ENCODE data around the gene AHCYL1. TPM values are rescaled to one million over a fixed set of nuclear protein-coding genes. Genes with fewer than 3 reads are reported as not detected.
A peak's percentile ranks its signal among the peaks of the same experiment; 100 is the strongest.

The AHCYL1 gene
- total RNA-seq, 1 donor from 2014 or later: 38.4 TPM

DNA sequence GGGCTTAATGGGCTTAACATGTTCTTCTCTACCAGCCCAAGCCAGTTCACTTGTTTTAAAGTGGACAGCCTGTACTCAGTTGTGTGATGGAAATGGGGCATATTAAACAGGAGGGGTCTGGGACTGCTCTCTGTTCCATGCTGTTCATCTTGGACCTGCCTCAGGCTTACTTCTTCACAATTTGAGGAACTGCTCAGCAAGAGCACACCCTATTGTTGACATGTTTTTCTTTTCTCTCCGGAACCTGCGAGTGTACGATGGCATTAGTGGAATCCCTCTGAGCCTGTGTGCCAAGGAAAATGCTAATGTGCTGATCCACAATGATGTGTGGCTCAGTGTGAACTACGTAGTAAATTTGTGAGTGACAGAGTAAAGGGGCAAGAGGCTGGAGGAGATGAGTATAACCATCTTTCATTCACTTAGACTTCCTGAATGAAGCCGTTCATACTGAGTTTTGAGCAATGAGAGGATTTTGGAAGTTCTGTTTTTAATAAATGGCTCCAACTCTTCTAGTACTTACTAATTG, 6.9 kb downstream of the AHCYL1 start:
- intact Hi-C loops (cut with DNase I): no loop called here
- ATAC-seq (no peak), DNase-seq (ENCODE audit: missing footprints) (no peak)

DNA sequence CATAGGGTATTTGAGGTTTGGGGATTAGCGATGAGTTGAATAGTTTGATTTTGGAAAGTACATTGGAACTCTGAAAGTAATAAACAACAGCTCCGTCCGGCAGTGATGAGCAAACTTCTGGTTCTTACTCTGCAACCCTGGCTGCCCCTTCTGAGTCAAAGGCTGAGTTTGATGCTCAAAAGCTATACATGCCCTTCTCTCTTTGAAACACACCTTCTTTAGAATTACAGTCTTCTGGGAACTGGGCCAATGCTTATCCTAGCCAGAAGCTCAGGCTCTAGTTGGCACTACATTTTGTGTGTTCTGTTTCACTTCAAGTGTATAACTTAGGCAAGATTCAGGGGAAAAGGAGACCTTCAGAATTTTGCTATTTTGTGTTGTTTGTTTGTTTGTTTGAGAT, 9.3 kb downstream of the AHCYL1 start:
- DNase-seq (ENCODE audit: missing footprints): no peak
- ATAC-seq: no peak
- intact Hi-C loops (cut with DNase I): no loop called here

DNA sequence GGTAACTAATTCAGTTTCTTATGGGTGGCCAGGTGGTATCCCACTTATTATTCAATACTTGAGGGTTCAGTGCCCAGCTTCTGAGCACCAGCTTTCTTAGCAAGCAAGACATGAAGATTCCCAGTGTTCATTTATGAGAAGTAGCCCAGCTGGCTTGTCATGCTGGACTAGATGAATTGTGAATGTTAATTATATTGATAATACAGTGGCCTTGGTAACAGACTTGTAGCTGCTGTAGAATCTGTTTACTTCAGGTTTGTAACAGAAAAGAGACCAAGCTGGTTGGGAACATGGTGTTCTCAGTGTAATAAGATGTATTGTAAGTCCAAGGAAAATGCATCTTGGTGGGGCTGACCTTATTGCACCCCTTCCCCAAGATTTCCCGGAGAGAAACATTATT, 10.1 kb downstream of the AHCYL1 start:
- intact Hi-C loops (cut with DNase I): no loop called here
- ATAC-seq (no peak), DNase-seq (ENCODE audit: missing footprints) (no peak)

DNA sequence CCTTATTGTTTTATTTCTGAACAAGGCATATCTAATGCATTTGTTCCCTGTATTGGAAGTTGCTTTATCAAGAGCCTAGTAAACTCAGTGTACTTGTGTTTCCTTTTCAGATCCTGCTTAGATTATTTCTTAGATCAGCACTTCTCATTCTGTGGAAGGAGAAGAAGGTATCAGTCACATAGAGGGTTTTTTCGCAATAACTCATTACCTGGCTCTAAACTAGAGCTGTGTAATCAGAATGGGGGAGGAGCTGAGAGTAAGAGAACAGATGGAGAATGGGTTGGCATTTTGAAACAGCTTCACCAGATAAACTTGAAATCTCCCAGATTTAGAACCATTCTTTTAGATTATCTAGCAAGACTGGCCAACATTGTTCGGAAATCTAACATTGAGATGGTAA, 11.0 kb downstream of the AHCYL1 start:
- intact Hi-C loops (cut with DNase I): no loop called here
- no peak for DNase-seq (ENCODE audit: missing footprints)
- no peak for ATAC-seq

DNA sequence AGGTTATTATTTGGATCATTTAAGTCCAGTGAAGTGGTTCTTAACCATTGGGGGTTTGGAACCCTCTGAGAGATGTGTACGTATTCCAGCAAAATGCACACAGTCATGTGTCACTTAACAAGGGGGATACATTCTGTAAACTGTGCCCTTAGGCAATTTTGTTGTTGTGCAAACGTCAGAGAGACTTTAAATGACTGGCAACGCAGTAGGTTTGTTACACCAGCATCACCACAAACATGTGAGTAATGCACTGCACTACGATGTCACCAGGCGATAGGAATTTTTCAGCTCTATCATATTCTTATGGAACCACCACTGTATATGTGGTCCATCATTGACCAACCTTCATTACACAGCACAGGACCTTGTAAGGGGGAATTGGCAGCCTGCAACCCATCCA, 11.9 kb downstream of the AHCYL1 start:
- DNase-seq (ENCODE audit: missing footprints) (no peak), ATAC-seq (no peak)
- intact Hi-C loops (cut with DNase I): no loop called here

DNA sequence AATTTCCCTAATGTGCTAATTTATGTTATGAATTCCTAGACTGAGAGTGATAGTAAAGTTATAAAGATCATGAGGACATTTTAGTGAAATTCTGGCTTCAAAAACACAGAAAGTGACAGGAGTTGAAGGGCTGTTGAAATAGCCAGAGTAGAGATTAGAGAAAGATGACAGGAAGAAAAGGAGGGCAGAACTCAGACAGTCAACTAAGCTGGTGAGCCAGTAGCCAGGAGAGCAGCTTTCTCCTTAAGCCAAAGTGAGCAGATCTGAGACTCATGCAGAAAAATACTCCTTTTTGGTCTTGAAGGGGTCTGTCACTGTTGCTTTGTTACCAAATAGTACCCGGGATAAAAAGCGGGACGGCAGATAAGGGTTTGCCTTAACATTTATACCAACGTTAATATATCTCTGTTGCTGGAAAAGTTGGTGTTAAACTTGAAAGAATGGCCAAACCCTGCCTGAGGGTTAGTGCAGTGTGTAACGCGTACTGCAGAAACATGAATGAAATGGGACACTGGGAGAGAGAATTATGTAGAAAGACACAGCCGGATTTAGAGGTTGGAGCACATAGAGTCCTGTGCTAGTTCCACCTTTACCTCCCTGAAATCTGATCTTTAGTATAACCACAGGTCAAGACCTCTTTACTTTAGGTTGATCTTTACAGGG, 12.8 kb downstream of the AHCYL1 start:
- intact Hi-C loops (cut with DNase I): no loop called here
- no peak for ATAC-seq

DNA sequence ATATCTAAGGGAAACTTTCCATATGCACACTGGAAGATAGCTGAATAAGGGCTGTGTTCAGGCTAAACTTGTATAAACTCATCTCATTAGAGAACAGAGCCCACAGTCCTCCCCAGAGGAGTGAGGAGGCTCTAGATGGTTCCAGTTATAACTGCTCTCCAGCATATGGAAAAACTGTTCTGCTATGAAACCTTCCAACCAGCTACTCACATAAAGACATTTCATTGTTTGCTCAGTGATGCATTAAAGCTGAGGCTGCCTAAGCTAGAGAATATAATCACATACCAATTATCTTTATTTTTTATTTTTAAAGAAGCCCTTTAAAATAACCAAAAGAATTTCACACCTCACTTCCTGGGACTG, 13.3 kb downstream of the AHCYL1 start:
- ATAC-seq (no peak), DNase-seq (ENCODE audit: missing footprints) (no peak)
- intact Hi-C loops (cut with DNase I): no loop called here

More for the DNA sequence above, 12.8 kb downstream of the AHCYL1 start:
- DNase-seq (ENCODE audit: missing footprints): no peak

DNA sequence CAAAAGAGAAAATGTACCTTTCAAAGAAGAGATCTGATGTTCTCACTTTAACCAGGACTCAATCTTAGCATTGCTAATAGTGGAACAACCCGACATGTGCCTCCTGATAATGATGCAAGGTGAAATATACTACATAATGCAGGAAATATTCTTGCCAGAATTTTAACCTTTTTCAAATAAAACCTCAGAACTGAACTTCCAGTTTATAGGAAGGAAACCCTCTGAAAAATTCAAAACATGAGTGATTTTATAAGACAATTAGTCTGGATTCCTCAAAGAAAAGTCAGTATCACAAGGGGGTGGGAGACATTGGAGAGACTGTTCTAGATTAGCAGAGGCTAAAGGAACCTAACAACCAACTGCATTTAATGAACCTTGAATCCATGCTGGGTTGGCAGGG, 18.1 kb downstream of the AHCYL1 start:
- intact Hi-C loops (cut with DNase I): no loop called here

DNA sequence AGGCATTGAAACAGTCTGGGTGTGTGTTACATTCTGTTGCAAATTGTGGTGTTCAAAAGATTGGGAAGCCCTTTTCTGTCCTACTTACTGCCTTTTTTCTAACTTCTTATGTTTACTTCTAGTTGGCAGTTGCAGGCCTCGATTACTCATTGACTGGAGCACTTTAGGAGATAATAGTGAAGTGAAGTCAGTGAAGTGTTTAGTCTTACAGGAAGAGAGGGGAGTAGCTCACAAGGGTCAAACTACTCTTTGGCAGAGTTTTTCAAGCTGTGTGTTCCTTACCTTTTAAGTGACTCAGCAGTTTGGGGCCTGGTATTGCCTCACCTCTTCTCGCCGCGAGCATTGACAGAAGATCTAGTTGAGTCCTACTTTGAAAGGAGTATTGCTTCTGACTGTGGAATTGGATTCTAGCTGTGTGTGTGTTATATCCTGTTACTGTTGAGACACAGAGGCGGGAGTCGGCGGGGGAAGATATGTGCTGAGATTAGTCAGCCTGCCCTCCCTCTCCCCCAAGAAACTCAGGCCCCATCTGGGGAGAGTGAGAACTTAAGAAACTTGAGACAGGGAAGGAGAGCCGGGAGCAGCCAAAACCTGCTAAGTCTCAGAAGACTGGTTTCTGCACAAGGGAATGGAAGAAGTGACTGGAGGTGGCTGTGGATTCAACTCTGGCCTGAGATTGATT, 19.3 kb downstream of the AHCYL1 start:
- intact Hi-C loops (cut with DNase I): no loop called here

More for the DNA sequence above, 18.1 kb downstream of the AHCYL1 start:
- no peak for DNase-seq (ENCODE audit: missing footprints)
- ATAC-seq: no peak

DNA sequence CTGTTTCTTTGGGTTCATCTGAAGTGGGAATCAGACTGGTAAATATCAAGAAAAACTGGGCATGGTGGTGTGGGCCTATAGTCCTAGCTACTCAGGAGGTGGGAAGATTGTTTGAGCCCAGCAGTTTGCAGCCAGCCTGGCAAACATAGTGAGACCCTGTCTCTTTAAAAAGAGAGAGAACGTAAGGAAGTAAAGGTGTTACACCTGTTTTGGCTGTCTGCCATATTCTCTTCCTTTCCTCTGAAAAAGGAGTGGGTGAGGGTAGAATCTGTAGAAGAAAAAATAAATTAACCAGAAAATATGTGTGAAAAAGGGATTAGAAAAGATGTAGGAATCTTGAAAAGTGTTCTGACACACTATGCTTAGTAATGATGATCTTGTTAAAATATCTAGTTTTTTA, 20.0 kb downstream of the AHCYL1 start:
- no peak for DNase-seq (ENCODE audit: missing footprints)
- intact Hi-C loops (cut with DNase I): no loop called here
- no peak for ATAC-seq

More for the DNA sequence above, 19.3 kb downstream of the AHCYL1 start:
- ATAC-seq: peak; percentile 77
- peak; percentile 81 for DNase-seq (ENCODE audit: missing footprints)

DNA sequence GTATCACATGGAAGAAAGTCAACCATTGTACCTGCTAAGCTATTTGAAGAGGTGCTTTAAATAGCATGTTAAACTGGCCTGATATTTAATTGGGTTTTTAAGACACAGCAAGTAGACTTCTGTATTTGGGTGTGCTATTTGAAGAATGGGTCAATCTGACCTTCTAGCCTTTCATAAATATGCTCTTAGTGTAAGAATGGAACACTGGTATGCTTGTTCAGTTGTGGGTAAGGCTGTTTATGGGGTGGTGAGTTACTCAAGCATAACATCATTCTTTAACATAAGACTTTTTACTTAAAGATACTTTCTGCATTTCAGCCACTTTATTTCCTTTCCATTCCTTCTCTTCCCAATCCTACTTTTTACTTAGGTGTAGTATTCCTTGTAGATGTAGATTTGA, 21.4 kb downstream of the AHCYL1 start:
- intact Hi-C loops (cut with DNase I): no loop called here
- DNase-seq (ENCODE audit: missing footprints) (no peak), ATAC-seq (no peak)

DNA sequence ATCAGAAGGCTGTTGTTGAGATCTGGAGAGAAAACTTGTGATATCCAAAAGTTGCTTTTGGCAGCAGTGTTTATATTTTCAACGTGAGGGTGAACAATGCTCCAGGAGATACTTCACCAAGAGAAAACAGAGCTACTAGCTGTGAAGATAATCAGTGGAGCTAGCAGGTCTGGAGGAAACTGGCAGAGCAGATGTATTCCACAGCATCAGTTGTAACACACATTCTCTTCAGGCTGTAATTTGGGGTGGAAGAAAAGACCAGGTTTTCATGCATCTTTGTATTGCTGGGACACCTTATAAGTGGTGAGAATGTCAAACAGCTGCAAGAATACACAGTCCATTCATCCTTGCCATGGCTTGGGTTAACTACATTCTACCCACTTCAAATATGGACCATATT, 22.0 kb downstream of the AHCYL1 start:
- ATAC-seq: no peak
- intact Hi-C loops (cut with DNase I): no loop called here
- no peak for DNase-seq (ENCODE audit: missing footprints)

DNA sequence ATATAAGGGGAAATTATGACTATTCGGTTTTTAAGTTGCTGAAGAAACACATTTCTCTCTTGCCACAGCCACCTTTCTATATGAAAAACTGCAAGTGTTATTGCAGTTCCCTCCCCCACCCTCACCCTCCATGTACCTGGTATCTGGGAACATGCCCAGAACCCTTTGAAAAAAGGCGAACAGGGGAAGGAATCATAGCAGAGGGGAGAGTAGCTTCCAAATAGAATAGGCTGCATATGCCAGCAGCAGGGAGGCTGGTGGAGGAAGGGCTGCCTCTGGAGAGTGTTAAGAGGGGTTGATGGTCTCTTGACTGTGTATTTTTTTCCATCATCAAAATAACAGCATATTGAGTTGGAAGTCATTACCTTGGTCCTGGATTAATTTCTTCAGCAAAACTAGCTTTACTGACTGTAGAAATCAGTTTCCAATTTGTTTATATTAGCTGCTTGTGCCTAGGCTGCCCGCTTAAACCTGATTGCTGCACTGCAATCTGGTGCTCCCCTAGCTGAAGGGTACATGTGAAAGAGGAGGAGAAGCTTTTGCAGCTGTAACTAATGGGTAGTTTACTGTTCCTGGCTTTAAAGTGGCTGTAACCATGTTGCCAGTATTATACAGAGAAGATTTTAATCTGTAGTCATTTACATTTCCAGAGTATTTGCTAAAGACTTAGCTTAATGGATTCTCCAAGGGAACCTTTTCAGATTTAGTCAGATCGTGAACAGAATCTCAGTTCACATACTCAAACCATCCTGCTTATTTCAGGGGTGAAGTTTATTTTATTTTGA, 22.7 kb downstream of the AHCYL1 start:
- ATAC-seq (no peak), DNase-seq (ENCODE audit: missing footprints) (no peak)
- intact Hi-C loops (cut with DNase I): no loop called here

DNA sequence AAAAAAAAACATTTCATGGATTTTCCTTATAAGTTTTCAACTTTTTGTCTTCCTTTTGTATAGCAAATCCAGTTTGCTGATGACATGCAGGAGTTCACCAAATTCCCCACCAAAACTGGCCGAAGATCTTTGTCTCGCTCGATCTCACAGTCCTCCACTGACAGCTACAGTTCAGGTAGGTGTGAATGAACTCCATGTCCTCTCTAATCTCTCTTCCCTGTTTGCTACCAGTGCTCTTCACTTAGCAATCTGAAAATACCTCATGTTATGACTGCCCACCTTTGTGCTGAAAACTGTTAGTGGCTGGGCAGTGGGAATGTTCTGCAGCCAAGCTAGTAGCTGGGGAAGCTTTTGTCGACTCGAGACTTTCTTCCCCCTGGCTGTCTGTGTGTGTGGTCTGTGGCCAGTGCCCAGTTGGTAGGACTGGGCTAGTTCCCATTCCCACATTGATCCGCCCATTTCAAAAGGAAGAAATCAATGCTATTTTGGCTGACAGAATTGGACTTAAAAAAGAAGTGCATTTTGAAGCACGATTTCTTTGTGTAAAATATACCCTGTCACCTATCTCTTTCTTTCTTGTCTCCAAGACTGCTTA, 24.5 kb downstream of the AHCYL1 start:
- no peak for DNase-seq (ENCODE audit: missing footprints)
- intact Hi-C loops (cut with DNase I): no loop called here
- no peak for ATAC-seq

DNA sequence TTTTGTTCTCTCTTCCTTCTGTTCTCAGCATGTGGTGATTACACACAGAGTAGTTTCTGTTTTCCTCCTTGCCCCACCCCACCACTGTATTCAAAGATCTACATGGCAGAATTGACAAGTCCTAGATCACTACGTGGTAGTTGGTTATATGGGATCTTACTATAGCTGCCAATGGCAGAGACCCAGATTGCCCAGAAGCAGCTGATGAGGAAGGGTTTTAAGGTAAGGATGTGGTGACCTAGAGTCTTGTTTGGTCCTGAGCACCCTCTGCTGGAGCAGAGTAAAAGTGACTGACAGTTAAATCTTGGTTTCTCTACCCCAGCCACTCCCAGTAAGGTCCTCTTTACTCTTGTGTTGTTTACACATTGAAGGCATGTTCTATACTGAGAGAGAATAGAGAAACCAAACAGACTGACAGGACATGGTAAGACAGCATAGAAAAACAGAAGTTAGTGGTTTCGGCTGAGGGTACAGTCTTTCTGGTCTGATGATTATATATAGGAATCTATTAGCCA, 27.0 kb downstream of the AHCYL1 start:
- ATAC-seq (peak; percentile 56), DNase-seq (ENCODE audit: missing footprints) (no peak)
- intact Hi-C loops (cut with DNase I): no loop called here

DNA sequence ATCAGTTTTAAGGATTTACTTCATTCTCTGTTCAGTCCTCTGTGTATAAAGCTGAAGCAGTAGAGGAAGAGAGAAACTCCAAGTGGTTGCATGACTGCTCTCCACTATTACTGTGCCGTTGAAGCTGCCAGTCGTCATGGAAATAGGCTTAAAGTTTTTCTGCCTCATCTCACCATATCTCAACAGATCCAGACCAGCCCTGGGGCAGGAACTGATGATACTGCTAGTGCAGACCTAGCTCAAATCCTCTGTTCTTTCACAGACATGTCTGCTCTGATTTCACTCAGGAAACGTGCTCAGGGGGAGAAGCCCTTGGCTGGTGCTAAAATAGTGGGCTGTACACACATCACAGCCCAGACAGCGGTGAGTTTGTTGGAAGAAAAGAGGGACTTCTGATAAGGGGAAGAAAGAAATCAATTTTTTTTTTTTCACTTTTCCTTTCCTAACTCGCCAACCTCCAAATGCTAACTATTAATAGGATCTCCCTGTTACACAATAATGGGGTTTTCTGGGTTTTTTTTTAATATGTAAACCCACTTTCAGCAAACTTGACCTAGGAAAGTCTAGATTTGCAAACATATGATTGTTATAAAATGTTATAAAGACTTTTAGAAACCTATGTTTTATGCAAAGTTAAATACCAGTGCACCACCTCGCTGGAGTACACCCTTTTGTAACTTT, 27.7 kb downstream of the AHCYL1 start:
- intact Hi-C loops (cut with DNase I): no loop called here
- DNase-seq (ENCODE audit: missing footprints): no peak
- ATAC-seq: no peak

DNA sequence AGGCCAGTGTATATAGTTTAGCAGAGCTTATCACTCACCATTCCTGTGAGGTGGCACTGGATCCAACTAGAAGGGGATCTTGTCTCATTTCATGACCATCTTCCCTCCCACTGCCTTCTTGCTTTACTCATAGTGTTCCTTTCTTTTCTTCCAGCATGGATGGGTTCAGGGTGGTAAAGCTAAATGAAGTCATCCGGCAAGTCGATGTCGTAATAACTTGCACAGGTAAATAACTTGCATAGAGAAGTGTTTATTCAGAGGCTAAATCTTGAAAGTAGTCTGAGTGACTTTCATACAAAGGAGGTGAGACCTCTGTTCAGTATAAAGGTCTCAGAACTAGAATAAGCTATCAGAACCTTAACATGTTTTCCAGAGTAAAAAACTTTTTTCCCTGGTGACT, 33.2 kb downstream of the AHCYL1 start:
- intact Hi-C loops (cut with DNase I): no loop called here
- ATAC-seq: no peak
- DNase-seq (ENCODE audit: missing footprints): no peak

DNA sequence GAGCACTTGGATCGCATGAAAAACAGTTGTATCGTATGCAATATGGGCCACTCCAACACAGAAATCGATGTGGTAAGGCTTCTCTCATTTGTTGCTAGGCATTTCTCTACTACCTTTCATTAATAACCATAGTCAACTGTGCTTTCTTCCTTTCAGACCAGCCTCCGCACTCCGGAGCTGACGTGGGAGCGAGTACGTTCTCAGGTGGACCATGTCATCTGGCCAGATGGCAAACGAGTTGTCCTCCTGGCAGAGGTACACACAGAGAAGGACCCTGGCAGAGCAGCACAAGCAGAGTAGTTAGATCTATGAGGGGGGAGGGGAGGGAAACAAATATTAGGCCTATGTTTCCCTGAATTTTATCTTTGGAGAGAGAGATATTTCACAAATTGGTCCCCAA, 33.8 kb downstream of the AHCYL1 start:
- ATAC-seq: no peak
- DNase-seq (ENCODE audit: missing footprints): no peak
- intact Hi-C loops (cut with DNase I): no loop called here

DNA sequence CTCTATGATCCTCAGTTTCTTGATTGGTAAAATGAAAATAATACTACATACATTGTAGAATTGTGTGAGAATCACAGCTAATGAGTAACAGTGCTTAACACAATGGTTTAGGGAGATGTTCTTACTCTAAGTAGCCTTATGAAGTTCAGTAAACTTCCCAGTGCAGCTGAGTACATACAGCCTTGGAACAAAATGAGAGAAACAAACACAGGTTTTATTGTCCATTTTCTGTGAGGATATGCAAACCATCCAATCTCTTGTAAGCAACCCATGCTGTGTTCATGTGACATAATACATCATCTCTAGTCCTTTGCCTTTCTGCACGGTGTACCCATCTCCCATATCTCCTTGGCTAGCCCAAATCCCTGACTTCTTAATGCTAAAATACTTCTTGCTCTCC, 35.2 kb downstream of the AHCYL1 start:
- intact Hi-C loops (cut with DNase I): no loop called here
- DNase-seq (ENCODE audit: missing footprints) (no peak), ATAC-seq (no peak)
